AG09319 (cell line): ENCODE results near the gene TLDC2.

Experiments
- DNase-seq: peaks from one replicate; pipeline ENCODE4 v3.0.0-alpha.2; 2010; ENCODE audit warnings: low read depth; ENCODE audit errors: extremely low read depth
- TF ChIP-seq, protein P1 (sequence below): IDR thresholded peaks from 2 replicates; pipeline ENCODE4 v1.5.1; 2011; ENCODE audit warnings: low read depth, mild to moderate bottlenecking, inconsistent platforms, low read length, moderate library complexity

TLDC2 gene

DNA sequence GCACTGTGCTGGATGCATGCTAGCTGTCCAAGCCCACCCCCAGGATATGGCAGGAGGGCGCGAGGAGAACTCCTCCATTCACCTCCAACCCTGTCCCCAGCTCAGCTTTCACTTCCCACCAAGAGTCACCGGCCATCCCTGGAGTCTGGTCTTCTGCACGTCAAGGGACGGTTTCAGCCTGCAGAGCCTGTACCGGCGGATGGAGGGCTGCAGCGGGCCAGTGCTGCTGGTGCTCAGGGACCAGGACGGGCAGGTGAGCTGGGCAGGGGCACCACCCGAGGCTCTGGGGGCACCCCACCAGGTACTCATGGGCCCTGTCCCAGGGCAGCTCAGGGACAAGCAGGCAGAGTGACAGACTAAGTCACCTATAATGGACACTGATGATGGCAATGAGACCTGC lies 3.0 kb downstream of the TLDC2 start:
- TF ChIP-seq, protein P1, sequence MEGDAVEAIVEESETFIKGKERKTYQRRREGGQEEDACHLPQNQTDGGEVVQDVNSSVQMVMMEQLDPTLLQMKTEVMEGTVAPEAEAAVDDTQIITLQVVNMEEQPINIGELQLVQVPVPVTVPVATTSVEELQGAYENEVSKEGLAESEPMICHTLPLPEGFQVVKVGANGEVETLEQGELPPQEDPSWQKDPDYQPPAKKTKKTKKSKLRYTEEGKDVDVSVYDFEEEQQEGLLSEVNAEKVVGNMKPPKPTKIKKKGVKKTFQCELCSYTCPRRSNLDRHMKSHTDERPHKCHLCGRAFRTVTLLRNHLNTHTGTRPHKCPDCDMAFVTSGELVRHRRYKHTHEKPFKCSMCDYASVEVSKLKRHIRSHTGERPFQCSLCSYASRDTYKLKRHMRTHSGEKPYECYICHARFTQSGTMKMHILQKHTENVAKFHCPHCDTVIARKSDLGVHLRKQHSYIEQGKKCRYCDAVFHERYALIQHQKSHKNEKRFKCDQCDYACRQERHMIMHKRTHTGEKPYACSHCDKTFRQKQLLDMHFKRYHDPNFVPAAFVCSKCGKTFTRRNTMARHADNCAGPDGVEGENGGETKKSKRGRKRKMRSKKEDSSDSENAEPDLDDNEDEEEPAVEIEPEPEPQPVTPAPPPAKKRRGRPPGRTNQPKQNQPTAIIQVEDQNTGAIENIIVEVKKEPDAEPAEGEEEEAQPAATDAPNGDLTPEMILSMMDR = no peak
- no peak for DNase-seq

- TF ChIP-seq, protein P1 = no peak
- no peak for DNase-seq
Observed at GRCh38 chr20:36880741-36881250, 4.9 kb downstream of the TLDC2 start.

GRCh38 chr20:36881331-36881730 lies 5.4 kb downstream of the TLDC2 start:
- no peak for DNase-seq
- TF ChIP-seq, protein P1 = no peak

GRCh38 chr20:36881888-36882287 lies 6.0 kb downstream of the TLDC2 start:
- no peak for DNase-seq
- TF ChIP-seq, protein P1 = no peak

GRCh38 chr20:36883977-36884535 lies 8.1 kb downstream of the TLDC2 start:
- no peak for DNase-seq
- TF ChIP-seq, protein P1 = no peak

DNA sequence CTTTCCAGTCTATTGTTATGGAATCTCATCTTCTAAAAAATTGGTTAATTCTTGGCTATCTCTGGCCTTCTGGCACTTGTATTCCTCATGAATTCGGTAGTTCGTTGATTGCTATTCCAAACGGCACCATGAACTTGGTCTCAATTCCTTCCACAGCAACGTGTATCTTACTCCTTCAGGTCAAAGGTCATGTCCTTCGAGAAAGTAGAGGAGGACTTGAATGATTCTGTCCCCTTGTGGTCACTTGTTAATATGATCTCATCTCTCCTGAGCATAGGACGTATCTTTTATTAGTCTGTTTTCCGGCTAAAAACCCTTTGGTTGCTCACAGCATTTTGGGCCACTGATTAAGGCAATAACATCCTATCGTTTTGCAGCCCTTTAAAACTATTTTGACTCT lies 9.4 kb downstream of the TLDC2 start:
- TF ChIP-seq, protein P1 = no peak; the same call in 1 of the 2 replicates
- no peak for DNase-seq

DNA sequence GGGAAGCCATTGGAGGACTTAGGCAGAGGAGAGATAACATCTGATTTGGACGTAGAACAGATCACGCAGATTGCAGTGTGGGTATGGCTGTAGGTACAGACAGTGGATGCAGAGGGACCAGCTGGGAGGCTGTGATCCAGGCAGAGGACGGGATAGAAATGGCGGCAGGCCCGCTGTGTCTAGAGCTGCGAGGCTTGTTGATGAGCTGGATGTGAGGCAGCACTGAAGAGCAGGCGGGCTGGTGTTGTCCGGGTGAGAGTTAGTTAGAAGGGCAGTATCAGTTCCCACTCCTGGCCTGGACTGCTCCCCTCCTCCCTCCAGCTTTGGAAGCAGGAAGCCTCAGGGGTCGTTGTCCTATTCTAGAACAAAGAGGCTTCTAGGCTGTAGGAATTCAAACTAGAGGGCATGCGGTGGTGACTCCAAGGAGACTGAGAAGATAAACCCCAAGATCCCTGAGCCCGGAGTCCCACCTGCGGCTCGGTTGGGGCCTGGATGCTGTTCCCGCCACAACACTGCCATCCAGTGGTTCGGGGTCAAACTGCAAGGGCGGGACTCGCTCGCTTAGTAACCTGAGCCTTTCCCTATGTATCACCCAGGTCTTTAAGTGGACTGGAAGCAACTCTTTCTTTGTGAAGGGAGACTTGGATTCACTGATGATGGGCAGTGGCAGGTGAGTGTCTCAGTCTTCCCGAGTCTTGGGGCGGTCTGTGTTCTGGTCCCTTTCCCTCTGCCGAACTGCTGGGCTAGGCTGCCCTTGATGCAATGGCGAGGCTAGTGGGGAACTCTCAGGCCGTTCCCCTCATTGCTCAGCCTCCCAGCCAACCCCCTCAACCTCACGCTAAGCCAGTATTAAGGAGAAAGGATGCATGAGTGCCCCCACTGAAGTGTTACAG lies 11.2 kb downstream of the TLDC2 start:
- TF ChIP-seq, protein P1 = peak; percentile 99
- DNase-seq = no peak
